DMS79 (cell line): ENCODE measurements around the gene AGAP1.

Experiments
- DNase-seq: peaks from one replicate; lab custom pipeline; 2025; lab: John Stamatoyannopoulos, UW

The AGAP1 gene

DNA sequence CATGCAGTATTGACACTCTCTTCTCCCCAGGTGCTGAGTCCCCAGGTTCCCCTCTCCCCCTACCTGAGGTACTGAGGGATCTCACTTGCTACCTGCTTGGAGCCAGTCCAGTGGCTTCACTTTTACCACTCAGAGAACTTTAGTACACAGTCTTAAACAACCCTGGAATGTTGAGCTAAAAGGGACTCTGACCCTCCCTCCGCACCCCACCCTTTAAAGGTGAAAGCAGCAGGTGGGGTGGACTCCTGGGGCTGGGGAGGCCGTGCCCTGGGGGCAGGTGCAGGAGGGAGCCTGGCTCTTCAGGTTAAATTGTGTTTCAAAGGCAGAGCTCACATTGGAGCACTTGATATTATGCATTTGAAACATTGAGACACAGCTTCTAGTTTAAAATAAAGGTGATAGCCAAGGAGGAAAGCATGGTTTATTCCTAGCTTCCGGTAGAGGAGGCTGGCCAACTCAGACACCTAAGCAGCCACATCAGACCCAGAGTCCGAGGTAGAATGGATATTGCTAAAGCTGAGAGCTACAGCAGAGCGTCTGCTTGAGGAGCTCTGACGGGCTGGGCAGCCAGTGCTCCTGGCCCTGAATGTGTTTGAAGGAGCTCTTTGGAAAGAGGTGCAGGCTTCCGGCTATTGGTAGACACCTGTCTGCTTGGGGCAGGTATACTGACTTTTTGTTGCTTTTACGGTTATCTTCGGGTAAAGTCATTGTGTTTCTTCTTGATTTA is 196.4 kb downstream of the AGAP1 start:
- DNase-seq, result no peak

DNA sequence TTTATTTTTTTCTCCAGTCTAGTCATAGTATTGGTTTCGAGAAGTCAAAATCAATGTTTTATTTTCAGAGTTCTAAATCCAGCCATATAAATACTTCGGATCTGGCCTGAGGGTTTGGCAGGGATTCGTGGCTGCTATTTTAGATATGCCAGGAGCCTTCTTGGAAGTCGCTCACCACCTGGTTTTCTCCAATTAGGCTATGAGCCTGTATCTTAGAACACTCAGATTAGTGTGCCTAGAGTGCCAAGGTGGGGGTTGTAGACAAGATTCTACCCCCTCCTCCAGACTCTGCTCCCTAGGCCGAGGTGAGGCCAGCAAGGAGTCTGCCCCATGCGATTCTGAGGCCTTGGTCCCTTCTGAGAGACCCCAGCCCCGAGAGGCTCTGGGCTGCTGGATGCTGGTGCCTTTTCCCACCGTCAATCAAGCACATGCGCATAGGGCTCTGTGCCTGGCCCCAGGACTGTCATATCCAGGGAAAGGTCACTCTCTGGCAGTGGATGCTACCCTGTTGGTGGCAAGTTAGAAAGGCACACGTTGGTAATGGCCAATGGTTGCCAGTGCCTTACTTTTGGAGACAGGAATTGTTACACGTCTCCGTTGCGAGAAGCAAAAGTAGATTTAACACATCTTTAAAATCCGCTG is 197.1 kb downstream of the AGAP1 start:
- DNase-seq, result no peak

DNA sequence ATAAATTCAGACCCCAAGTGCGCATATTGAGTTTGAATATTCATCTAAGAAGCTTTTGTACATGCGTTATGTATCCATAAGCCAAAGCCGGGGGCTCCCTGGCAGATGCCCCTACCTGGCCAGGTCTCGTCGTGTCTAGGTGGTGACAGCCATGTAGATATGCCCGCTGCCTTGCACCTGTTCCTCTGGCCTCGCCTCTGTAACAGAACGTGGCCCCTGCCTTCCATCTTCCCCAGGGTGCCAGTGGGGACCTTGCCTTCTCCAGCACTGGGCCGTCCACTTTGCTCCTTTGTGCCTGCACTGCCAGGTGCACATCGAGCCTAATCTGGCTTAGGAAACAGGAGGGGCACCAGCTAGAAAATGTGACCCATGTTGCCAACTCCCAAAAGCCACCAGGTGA is 198.2 kb downstream of the AGAP1 start:
- DNase-seq, result no peak

DNA sequence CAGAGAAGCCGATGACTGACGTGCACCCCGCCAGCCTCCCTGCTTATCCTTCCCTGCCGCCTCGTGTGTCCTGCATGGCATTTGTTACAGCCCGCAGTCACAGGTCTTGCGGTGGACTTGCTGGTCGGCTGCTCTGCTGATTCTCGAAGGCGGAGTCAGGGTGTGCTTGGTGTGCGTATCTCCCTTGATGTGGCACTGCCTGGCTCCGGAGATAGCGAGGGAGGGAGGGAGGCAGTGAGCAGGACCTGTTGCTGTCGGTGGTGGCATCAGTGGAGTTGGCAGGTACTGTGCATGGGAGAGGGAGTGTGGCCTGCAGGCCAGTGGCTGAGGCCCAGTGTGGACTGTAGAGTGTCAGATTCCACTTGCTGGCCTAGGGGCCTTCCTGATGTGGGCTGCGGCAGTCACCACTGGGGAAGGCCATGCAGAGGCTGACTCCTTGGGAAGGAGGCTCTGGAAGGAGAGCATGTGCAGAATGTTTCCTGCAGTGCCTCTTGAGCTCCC is 198.9 kb downstream of the AGAP1 start:
- DNase-seq, result no peak

DNA sequence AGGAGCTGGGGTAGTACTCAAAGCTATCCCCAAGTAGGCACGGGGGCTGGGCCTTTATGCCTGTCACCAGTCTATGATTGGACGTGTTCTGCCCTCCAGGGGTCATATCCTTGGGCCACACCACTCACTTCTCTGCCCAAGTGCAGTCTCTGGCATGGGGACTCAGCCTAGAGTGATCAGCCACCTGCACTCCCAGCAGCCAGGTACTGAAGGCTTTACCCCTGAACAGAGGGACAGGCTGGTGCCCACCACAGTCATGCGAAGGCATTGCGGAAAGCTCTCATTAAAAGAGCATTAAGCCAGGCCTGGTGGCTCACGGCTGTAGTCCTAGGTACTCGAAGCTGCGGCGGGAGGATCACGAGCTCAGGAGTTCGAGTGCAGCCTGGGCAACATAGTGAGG is 199.4 kb downstream of the AGAP1 start:
- DNase-seq, result no peak

DNA sequence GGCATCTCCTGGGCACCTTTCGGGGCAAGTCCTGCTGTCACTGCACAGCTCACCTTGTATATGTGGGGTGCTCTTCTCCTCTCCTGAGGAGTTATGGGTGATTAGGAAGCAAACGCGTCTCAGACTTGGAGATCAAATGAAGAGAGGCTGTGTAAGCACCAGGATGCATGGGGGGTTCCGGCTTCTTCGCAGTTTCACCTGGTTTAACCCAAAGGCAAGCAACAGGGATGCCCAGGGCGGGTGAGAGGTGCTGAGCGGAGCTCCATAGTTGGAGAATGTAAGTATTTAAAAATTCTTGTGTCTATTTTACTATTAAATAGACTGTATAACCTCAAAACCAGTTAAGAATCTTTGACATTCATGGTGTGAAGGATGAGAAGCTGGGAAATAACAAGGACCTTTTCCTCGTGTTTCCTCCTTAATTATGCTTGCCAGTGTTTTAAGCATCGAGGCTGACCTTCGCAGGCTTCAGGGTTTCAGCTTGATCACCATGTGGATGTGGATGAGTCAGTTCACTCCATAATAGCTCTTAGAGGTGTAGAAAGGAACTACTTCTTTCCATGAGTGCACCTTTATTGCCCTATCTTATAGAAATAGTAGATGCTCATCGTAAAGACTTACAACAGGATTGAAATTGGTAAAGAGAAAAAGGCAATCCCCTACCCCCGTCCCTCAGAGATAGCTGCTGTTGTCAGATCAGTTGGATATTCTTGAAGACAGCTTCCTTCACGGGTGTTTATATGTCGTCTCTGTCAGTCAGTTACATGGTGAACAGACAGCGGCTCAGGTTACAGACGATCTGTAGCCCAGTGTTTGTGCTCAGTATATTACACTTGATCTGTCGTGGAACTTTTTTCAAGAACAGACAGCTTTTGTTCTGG is 201.1 kb downstream of the AGAP1 start:
- no peak for DNase-seq

DNA sequence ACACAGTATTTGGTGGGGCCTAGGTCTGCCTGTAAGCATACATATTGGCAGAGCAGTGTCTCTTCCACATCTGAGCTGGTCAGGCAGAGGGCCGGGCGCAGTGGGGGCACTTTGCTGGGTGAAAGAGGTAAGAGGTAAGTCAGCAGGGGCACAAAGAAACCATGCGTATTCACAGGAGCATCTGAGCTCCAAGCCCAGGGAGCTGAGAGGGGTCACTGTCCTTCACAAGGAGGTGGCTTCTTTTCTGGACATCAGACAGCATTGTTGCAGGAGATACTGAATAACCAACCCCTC is 201.7 kb downstream of the AGAP1 start:
- no peak for DNase-seq

DNA sequence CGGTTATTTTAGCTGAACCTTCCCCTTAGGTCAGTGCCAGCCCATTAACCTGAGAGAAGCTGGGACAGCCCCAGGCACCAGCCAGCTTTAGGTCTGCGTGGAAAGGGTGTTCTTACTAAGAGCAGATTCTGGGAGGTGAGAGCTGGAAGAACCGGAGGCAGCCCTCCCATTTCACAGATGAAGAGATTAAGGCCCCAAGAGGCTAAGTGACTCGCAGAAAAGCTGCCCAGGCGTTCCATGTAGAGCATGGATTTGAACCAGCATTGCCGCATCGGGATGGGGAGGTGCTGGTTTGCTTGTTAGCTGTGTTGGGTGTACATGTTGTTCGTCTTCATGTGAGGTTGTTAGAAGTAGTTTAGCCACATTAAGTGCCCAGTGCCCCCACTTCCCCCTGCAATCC is 203.2 kb downstream of the AGAP1 start:
- no peak for DNase-seq

DNA sequence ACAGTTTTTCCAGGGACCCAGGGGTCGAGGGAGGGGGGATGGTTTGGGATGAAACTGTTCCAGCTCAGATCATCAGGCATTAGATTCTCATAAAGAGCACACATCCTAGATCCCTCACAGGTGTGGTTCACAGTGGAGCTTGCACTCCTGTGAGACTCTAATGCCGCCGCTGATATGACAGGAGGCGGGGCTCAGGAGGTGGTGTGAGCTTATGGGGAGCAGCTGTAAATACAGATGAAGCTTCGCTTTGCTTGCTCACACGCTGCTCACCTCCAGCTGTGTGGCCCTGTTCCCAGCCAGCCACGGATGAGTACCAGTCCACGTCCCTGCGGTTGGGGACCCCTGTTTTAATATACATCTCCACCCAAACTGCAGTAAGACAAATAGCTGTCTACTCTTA is 204.2 kb downstream of the AGAP1 start:
- no peak for DNase-seq

DNA sequence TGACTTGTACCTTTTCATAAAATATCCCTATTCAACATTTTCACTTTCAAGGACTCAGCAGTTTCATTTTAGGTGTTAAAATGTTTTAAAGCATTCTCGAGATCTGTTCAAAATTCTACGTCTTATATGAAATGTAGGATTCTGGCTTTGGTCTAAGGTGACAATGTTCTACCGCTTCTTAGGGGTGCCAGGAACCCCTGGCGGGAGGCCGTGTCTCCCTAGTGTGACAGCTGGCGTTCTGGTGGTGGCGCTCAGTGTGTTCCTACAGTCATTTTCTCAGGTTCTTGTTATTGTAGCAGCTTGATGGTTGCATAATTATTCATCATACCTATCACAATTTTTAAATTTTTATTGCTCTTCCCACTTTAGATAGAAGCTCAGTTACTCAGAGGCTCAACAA is 204.6 kb downstream of the AGAP1 start:
- no peak for DNase-seq

DNA sequence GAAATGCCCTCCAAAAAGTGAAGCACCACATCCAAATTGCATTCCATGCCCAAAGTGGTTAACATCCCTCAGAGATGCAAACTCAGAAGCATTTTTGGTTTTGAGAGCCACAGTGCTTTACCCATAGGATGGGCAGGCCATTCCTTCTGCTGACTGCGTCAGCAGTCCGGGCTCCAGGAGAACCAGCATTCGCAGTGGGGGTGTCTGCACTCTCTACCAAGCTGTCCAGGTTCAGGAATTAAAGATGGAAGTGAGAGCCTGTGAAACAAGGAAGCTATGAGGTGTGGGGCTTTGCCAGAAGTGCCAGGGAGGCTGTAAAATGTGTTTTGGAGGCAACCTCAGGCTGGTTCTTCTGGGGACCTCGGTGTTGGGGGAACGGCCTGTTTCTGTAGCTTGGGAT is 205.7 kb downstream of the AGAP1 start:
- no peak for DNase-seq

DNA sequence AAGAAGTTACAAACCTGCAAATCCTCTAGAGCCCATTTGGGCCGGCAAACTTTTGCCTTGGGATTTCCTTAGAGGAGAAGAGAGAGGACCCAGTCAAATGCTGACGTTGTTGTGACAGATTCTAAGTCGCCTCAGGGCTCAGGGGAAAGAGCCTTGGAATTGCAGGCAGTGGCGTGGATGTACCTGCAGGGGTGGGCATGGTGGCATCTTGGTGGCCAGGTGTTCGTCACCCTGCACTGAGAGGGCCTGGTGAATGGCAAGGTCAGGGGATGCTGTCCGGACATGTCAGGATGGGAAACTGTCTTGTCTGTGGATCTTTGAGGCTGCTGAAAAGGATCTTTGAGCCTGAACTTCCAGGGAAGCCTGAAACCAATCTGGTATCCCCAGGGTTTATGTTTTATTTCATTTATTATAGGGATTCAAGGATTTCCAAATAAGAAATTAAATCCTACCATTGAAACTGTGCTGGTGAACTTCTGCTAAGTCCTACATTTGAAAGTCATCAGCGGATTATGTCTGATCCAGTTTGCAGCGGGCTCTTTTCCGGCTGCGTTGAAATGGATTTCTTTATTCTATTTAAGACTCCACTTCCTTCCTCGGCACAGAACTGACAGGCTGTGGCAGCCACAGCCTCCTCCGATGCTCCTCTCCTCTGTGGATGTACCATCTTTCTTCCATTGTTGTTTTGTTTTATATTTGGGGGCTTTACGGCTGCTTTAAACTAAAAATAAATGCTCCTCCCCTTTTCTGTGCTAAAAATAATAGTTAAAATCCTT is 207.6 kb downstream of the AGAP1 start:
- DNase-seq, result no peak

DNA sequence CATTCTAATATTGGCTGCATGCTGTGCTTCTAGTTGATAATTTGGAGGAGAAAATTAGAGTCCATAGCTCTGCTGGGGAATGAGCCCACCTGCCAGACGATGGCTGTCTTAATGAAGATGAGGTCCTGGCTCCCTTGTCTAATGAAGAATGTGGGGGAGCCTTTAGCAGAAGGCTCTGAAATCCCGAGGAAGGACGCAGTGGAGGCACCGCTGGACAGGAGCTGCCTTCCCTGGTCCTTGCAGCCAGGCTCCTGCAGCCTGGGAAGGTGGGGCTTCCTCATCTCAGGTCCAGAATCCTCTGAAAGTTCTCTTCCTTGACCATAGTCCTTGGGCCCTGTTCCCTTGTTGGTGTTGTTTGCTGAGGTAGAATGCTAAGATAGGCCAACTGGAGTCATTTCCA is 208.3 kb downstream of the AGAP1 start:
- no peak for DNase-seq

DNA sequence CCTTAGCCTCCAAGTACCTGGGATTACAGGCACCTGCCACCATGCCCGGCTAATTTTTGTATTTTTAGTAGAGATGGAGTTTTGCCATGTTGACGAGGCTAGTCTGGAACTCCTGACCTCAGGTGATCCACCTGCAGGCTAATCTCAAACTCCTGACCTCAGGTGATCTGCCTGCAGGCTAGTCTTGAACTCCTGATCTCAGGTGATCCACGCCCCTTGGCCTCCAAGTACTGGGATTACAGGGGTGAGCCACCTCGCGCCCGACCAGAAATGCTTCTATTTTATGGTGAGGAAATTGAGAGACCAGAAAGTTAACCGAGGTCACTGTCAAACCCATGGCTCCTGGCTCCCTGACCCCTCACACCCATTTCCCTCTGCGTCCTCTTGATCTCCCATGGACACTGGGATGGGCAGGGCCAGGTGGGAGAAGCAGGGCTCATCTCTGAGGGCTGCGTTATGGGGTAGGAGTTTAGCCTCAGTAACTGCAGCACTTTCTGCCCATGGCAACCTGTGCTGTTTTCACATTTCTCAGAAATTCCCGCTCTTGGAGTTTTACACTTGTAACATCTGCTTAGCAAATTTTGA is 210.0 kb downstream of the AGAP1 start:
- DNase-seq, result no peak

DNA sequence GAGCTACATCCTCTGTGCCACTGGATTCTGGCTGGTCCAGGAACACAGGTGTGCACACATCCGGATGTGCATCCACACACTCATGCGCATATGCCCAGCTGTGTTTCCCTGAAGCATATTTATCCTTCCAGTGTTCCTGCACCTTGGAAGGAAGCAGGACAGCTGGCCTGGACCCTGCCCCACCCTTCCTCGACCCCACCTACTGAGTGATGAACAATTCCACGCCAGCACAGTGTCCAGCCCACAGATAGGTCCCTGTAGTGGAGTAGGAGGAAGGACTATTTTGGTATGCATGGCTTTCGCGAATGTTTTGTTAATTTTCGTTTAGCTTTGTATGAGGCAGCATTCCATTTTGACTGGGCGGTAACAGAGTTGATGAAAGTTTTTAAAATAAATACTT is 211.5 kb downstream of the AGAP1 start:
- DNase-seq, result no peak

DNA sequence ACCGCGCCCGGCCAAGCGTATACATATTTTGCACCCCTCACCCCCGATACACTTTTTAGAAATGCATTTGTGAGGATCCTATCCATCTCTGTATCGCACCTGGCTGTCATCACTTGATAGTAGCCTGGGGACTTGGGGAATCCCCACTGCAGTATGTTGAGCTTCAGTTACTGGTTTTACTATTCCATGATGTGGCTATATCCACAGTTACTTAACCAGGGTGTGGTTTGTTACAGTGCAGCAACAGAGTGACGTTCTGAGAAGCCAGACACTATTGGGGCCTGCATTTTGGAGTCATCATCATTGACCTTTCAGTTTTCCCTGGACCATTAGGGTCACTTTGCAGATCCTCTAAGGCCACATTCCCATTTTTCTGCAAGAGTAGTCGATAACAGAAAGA is 212.7 kb downstream of the AGAP1 start:
- DNase-seq, result no peak

DNA sequence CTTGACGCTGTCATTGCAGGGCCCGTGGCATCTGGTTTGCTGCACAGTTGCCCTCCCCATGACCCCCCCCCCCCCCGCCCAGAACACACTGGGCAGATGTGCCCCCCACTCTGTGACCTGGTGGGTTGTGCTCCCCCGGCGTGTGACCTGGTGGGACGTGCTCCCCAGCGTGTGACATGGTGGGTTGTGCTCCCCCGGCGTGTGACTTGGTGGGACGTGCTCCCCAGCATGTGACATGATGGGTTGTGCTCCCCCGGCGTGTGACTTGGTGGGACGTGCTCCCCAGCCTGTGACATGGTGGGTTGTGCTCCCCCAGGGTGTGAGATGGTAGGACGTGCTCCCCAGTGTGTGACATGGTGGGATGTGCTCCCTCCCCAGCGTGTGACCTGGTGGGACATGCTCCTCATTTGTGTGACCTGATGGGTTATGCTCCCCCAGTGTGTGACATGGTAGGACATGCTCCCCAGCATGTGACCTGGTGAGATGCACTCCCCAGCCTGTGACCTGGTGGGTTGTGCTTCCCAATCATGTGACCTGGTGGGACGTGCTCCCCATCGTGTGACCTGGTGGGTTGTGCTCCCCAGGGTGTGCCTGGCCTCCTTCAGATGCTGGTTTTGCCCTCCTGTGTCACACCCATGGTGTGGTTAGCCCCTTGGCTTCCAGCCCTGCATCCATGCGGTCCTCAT is 213.7 kb downstream of the AGAP1 start:
- no peak for DNase-seq

DNA sequence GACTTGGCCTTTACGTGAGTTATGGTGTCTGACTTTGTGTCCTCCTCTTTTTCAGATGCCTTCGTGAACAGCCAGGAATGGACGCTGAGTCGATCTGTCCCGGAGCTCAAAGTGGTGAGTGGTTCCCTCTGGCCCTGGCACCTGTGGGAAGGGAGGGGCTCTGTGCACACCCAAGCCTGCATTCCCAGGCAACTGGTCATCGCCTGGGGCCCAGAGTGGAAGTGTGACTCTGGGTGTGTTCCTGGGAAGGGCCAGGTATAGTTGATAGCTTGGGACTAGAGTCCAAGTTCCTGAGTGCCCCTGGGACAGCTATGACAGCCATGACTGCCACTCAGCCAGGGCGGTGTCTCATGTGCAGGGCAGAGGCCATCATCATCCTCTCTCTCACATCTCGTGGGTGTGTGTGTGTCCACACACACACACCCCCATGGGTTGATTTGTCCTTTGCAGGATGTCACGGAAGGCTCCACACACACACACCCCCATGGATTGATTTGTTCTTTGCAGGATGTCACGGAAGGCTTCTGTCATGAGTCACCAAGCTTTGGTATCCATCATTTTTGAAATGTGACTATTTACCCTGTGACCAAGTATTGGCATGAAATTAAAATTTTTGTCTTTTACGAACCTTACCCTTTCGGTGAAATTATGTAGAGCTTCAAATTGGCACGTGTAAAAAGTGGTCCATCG is 215.4 kb downstream of the AGAP1 start:
- no peak for DNase-seq

DNA sequence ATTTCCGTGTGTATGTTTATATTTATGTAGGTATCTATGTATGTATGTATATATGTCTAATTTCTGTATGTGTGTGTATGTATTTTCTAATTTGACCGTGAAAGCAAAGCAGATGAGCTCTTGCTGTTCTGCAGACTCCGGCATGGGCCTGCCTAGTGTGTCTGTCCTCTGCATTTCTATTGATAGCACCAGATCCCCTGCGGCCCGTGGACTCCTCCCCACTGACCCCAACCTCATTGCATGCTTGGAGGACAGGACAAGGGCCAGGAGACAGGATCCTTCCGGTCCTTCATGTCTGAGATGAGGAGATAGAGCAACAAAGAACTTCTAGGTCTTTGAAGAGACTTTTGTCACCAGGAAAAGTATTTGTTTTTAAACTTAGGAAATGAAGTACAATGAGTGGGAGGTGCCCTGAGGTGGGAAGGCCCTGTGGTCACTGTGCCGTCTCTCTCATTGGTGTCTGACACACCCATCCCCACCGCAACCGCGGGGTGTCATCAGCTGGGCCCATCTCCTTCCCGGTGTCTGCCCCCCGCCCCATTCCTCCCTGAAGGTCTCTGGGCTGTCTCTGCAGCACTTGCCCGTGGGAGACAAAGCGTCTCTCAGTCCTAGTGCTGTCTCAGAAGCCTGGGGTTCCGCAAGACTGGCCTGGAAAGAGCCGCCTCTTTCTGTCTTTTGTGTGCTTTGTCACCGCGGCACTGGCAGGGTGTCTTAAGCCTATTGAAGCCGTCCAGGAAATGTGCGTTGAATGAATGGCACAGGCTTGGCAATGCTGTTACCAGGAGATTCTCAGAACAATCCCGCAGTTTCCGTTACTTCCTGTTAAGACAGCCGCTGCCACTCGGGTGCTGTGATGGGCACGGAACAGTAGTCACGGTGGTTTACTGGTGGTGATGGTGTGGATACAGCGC is 216.4 kb downstream of the AGAP1 start:
- DNase-seq, result no peak

DNA sequence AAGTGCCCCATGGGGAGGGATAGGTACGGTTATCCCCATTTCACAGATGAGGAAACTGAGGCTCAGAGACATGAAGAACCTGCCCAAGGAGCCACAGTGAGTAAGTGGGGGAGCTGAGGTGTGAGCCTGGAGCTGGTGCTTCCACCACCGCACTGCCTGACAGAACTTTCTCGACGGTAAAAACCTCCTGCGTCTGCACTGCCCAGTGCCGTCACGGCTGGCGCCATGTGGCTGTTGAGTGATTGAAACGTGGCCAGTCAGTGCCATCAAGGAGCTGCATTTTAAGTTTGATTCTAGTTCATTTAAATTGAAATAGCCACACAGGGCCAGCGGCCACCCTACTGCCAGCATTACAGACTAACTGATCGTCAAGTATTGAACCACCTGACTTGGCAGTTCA is 217.1 kb downstream of the AGAP1 start:
- DNase-seq, result no peak
